ENCODE measurements around the gene MYBPC2.

DNA sequence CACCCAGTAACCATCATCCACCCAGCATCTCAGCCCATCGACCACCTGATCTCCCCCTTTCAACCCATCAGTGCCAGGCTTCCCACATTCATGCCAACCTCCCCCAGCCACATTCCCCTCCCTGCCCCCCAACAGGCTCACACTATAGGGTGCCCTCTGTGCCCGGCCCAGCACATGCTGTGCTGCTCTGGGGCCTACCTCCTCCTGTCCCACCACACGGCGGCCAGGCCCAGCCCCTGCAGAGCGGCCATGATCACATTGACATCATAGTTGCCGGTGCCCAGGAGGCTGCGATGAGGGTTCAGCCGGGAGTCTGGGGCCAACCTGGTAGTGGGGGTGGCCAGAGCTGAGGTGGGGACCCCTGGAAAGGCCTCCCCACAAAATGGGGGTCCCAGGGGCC, 74.7 kb downstream of the MYBPC2 start:
- TF ChIP-seq, protein P1, sequence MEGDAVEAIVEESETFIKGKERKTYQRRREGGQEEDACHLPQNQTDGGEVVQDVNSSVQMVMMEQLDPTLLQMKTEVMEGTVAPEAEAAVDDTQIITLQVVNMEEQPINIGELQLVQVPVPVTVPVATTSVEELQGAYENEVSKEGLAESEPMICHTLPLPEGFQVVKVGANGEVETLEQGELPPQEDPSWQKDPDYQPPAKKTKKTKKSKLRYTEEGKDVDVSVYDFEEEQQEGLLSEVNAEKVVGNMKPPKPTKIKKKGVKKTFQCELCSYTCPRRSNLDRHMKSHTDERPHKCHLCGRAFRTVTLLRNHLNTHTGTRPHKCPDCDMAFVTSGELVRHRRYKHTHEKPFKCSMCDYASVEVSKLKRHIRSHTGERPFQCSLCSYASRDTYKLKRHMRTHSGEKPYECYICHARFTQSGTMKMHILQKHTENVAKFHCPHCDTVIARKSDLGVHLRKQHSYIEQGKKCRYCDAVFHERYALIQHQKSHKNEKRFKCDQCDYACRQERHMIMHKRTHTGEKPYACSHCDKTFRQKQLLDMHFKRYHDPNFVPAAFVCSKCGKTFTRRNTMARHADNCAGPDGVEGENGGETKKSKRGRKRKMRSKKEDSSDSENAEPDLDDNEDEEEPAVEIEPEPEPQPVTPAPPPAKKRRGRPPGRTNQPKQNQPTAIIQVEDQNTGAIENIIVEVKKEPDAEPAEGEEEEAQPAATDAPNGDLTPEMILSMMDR (IDR thresholded peaks at IDR 0.05; ENCODE audit: insufficient read depth, low read depth, low read length) = no peak
- no peak for TF ChIP-seq EZH2 (IDR thresholded peaks at IDR 0.05; ENCODE audit: insufficient read depth, low read length)
